Measurements from ENCODE around the gene NFATC2. TPM values are rescaled to one million over a fixed set of nuclear protein-coding genes. Genes with fewer than 3 reads are reported as not detected.
A peak's percentile ranks its signal among the peaks of the same experiment; 100 is the strongest.

Gene NFATC2
- total RNA-seq, 2 donors from 2014 or later, result 11.9 to 24.5 TPM

DNA sequence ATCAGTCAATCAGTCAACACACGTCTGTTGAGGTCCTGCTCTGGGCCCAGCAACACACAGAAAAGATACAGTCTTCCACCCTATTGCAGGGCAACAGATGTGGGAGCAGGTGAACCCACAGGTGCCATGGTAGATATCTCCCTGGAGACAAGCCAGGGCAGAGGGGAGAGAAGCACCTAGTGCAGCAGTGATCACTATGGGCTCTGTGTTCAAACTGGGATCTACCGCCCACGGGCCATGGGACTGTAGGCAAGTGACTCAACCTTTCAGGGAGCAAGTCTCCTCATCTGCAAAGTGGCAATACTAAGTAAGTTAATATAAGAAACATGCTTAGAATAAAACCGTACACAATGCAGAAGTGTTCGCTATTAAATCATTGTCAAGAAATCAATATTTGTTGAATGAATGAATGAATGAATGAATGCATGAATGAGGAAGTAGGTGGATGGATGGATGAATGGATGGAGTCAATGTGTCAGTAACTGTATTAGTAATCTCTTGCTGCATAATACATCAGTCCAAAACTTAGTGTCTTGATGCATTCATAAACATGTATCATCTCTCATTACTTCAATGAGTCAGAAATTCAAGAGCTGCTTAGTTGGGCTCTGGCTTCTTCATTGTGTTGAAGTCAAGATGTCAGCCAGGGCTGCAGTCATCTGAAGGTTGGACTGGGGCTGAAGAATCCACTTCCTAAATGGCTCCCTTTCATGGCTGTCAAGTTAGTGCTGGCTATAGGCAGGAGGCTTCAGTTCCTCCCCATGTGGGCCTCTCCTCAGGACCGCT, 31.9 kb upstream of the NFATC2 start:
- Histone ChIP-seq H3K27ac (no peak overlapping the region), H3K36me3 (no peaks in the 10 kb centered on the region), H3K9me3 (no peaks in the 10 kb centered on the region), H3K4me3 (no peak overlapping the region), H3K27me3 (replicated peaks; ENCODE audit: insufficient read depth) (no peaks in the 10 kb centered on the region), H3K4me1 (ENCODE audit: control insufficient read depth in 1 of 2, low read depth in 2 of 2) (peaks cover 8 to 28% of the 10 kb centered on the region in 2 donors)
- TF ChIP-seq, protein P1, sequence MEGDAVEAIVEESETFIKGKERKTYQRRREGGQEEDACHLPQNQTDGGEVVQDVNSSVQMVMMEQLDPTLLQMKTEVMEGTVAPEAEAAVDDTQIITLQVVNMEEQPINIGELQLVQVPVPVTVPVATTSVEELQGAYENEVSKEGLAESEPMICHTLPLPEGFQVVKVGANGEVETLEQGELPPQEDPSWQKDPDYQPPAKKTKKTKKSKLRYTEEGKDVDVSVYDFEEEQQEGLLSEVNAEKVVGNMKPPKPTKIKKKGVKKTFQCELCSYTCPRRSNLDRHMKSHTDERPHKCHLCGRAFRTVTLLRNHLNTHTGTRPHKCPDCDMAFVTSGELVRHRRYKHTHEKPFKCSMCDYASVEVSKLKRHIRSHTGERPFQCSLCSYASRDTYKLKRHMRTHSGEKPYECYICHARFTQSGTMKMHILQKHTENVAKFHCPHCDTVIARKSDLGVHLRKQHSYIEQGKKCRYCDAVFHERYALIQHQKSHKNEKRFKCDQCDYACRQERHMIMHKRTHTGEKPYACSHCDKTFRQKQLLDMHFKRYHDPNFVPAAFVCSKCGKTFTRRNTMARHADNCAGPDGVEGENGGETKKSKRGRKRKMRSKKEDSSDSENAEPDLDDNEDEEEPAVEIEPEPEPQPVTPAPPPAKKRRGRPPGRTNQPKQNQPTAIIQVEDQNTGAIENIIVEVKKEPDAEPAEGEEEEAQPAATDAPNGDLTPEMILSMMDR (IDR thresholded peaks at IDR 0.05), result no peak
- DNase-seq (ENCODE audit: low spot score) (no peak), ATAC-seq (ENCODE audit: insufficient number of reproducible peaks, low FRiP score, low read depth) (no peak)

DNA sequence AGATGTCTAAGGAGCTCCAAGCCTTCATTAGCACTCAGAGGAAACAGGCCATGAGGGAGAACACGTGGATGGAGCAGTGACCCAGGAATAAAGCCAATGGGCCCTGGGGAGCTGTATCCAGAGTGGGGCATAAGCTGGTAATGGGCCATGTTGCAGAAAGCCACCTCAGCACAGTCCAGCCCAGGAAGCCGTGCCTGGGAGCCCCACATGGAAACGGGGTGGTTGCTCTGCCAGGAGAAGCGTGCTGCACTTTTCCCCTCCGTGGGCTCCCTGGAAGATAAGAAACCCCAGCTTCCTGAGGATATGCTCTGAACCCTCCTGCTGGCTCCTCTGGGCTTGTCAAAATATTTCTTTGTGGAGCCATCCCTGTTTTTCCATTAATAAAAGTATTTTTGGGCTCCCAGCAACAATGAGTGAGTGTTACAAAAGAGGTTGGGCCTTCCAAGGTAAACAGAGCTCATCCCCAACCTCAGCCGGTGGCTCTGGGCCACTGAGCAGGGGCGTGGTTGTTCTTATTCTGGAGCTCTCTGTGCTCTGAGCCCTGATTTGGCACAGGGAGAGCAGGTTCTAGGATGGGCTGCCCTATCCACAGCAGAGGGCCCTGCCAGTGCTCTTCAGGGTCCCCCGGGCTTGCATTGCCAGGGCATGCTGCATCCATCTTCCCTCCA, 31.2 kb upstream of the NFATC2 start:
- DNase-seq (ENCODE audit: low spot score) (no peak), ATAC-seq (ENCODE audit: insufficient number of reproducible peaks, low FRiP score, low read depth) (no peak)
- H3K27ac ChIP-seq, result no peak overlapping the region
- TF ChIP-seq, protein P1 (IDR thresholded peaks at IDR 0.05), result no peak
- H3K4me3 ChIP-seq, result no peak overlapping the region
- H3K36me3 ChIP-seq, result no peaks in the 10 kb centered on the region
- no peaks in the 10 kb centered on the region for H3K9me3 ChIP-seq
- H3K4me1 ChIP-seq (ENCODE audit: control insufficient read depth in 1 of 2, low read depth in 2 of 2), result peaks cover 8 to 28% of the 10 kb centered on the region in 2 donors
- H3K27me3 ChIP-seq (replicated peaks; ENCODE audit: insufficient read depth), result no peaks in the 10 kb centered on the region

DNA sequence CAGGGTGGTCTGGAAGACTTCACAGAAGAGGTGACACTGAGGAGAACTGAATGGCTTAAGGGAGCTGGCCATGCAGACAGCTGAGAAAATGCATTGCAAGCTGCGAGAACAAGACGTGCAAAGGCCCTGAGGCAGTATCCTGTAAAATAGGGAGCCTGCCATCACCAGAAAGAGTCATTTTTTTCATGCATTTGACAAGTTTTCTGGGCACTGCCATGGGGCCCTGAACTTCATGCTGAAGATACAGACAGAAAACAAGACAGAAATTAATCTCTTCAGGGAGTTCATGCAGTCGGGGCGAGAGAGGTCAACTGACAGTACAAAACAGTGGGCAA, 28.9 kb upstream of the NFATC2 start:
- DNase-seq (ENCODE audit: low spot score) (no peak), ATAC-seq (ENCODE audit: insufficient number of reproducible peaks, low FRiP score, low read depth) (no peak)
- no peaks in the 10 kb centered on the region for H3K36me3 ChIP-seq
- H3K27me3 ChIP-seq (replicated peaks; ENCODE audit: insufficient read depth), result no peaks in the 10 kb centered on the region
- H3K4me3 ChIP-seq, result no peak overlapping the region
- H3K27ac ChIP-seq, result no peak overlapping the region
- H3K9me3 ChIP-seq, result no peaks in the 10 kb centered on the region
- peaks cover 8 to 31% of the 10 kb centered on the region in 2 donors for H3K4me1 ChIP-seq (ENCODE audit: control insufficient read depth in 1 of 2, low read depth in 2 of 2)
- TF ChIP-seq, protein P1 (IDR thresholded peaks at IDR 0.05), result no peak

DNA sequence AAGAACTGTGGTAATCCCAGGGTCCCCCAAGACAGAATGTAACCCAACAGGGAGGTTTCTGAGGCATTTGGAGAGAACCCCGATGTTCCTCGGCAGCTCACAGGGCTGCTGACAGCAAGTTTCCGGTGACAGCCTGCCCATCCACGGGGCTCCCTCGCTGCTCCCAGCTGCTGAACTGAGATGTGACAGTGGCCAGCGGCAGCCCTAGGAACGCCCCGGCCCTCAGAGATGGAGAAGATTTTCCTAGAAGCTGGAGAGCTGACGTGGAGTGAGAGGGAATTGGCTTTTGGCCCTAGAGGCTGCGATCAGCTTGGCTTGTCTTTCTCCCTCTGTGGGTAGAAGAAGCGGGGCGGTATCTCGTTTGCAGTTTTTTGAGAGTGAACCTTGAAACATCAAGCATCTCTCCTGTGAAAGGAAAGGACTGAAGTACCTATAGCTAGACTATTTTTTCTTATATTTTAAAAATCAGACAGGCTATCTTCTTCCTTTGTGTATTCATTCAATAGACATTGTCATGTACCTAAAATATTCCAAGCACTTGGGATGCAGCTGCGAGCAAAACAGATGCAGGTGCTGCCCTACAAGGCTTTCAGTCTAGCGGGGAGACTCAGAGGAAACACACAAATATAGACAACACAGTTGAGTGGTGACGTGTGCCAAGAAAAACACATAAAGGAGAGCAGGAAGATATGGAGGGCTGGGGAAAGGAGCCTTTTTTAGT, 28.4 kb upstream of the NFATC2 start:
- Histone ChIP-seq H3K27me3 (replicated peaks; ENCODE audit: insufficient read depth) (no peaks in the 10 kb centered on the region), H3K36me3 (no peaks in the 10 kb centered on the region), H3K9me3 (no peaks in the 10 kb centered on the region), H3K4me1 (ENCODE audit: control insufficient read depth in 1 of 2, low read depth in 2 of 2) (peaks cover 8 to 36% of the 10 kb centered on the region in 2 donors), H3K4me3 (peak overlapping the region; percentile 57), H3K27ac (peak overlapping the region; percentile 45 to 66)
- TF ChIP-seq, protein P1 (IDR thresholded peaks at IDR 0.05), result no peak
- DNase-seq (ENCODE audit: low spot score) (no peak), ATAC-seq (ENCODE audit: insufficient number of reproducible peaks, low FRiP score, low read depth) (no peak)
